Activated CD4-positive, alpha-beta T cell treated with anti-CD3 and anti-CD28 coated beads, Interleukin-2, amount 10 ng/mL, durations not matched to agents 7 days and 5 days (primary cell): ENCODE measurements around the gene SLC35F6. TPM values are rescaled to one million over a fixed set of nuclear protein-coding genes. Genes with fewer than 3 reads are reported as not detected.

ENCODE experiments used
- CTCF ChIA-PET: fragments of 350-600 bp; sonication (Branson Sonifier 250); formaldehyde crosslinking; loops from one replicate; lab custom pipeline; 2021; ENCODE audit warnings: antibody characterized with exemption; lab: Charles Lee
- POLR2A ChIA-PET: fragments of 350-600 bp; sonication (Branson Sonifier 250); formaldehyde crosslinking; loops from one replicate; lab custom pipeline; 2021; ENCODE audit warnings: antibody characterized with exemption; lab: Charles Lee
- DNase-seq: peaks from one replicate; pipeline ENCODE4 v3.0.0-alpha.2; 2020
- H3K27ac Mint-ChIP-seq: one replicate; pipeline ENCODE4 v1.8.0; 2021; ENCODE audit warnings: mild to moderate bottlenecking, moderate library complexity, mixed read lengths
- H3K27me3 Mint-ChIP-seq: one replicate; pipeline ENCODE4 v1.8.0; 2021; ENCODE audit warnings: mixed read lengths
- H3K36me3 Mint-ChIP-seq: one replicate; pipeline ENCODE4 v1.8.0; 2021; ENCODE audit warnings: low read depth, mixed read lengths
- H3K4me1 Mint-ChIP-seq: one replicate; pipeline ENCODE4 v1.8.0; 2021; ENCODE audit warnings: mixed read lengths
- H3K4me3 Mint-ChIP-seq: one replicate; pipeline ENCODE4 v1.8.0; 2021; ENCODE audit warnings: mild to moderate bottlenecking, moderate library complexity, mixed read lengths
- H3K9me3 Mint-ChIP-seq: one replicate; pipeline ENCODE4 v1.8.0; 2021; ENCODE audit warnings: mixed read lengths
- total RNA-seq, 2 experiments: library from RNA; stranded (reverse); gene quantifications; one replicate each; pipeline ENCODE4 v1.2.3, GENCODE V29; 2021

The SLC35F6 gene
- total RNA-seq, 2 experiments from 2014 or later, result 20.2 to 20.6 TPM

- Mint-ChIP-seq H3K27ac (no peak overlapping the region), H3K9me3 (no peaks in the 10 kb centered on the region), H3K36me3 (peaks cover 8% of the 10 kb centered on the region), H3K4me1 (peaks cover 66% of the 10 kb centered on the region), H3K27me3 (no peaks in the 10 kb centered on the region), H3K4me3 (no peak overlapping the region)
- no peak for DNase-seq
- ChIA-PET POLR2A (no interaction called here), CTCF (interaction anchor here (1.0 to 1.4 kb wide), 2 partner anchors 12 to 13 kb away, joined by 3 to 5 read pairs; no protein-coding TSS in a partner anchor)
Measured at GRCh38 chr2:26767129-26767528, 3.0 kb downstream of the SLC35F6 start.

GRCh38 chr2:26767894-26768487 is 3.9 kb downstream of the SLC35F6 start:
- H3K27ac Mint-ChIP-seq, result peak overlapping the region; percentile 58
- H3K9me3 Mint-ChIP-seq, result no peaks in the 10 kb centered on the region
- H3K36me3 Mint-ChIP-seq, result peaks cover 8% of the 10 kb centered on the region
- DNase-seq, result no peak
- ChIA-PET CTCF (interaction anchor here (0.6 to 1.5 kb wide), 4 partner anchors 11 to 50 kb away, joined by 3 to 5 read pairs (median 4); no protein-coding TSS in a partner anchor), POLR2A (no interaction called here)
- no peaks in the 10 kb centered on the region for H3K27me3 Mint-ChIP-seq
- peaks cover 74% of the 10 kb centered on the region for H3K4me1 Mint-ChIP-seq
- no peak overlapping the region for H3K4me3 Mint-ChIP-seq

GRCh38 chr2:26768759-26769088 is 4.6 kb downstream of the SLC35F6 start:
- Mint-ChIP-seq H3K36me3 (peaks cover 8% of the 10 kb centered on the region), H3K4me3 (no peak overlapping the region)

GRCh38 chr2:26769089-26769761 is 5.1 kb downstream of the SLC35F6 start:
- CTCF ChIA-PET, result interaction anchor here (0.6 to 1.5 kb wide), 3 partner anchors 14 to 387 kb away, joined by 3 to 6 read pairs (median 4); no protein-coding TSS in a partner anchor
- Mint-ChIP-seq H3K4me1 (peaks cover 72% of the 10 kb centered on the region), H3K9me3 (no peaks in the 10 kb centered on the region), H3K36me3 (peaks cover 8% of the 10 kb centered on the region), H3K4me3 (peak overlapping the region; percentile 23), H3K27me3 (no peaks in the 10 kb centered on the region), H3K27ac (peak overlapping the region; percentile 77)
- POLR2A ChIA-PET, result interaction anchor here (1.1 kb wide), 1 partner anchor 16 kb away, joined by 3 read pairs; the partner anchor contains the start of gene CENPA
- no peak for DNase-seq

More at GRCh38 chr2:26768759-26769088, 4.6 kb downstream of the SLC35F6 start:
- Mint-ChIP-seq H3K4me1 (peaks cover 75% of the 10 kb centered on the region), H3K27me3 (no peaks in the 10 kb centered on the region), H3K9me3 (no peaks in the 10 kb centered on the region), H3K27ac (no peak overlapping the region)
- CTCF ChIA-PET, result interaction anchor here (1.5 kb wide), 1 partner anchor 15 kb away, joined by 4 read pairs; no protein-coding TSS in a partner anchor
- no peak for DNase-seq
- POLR2A ChIA-PET, result interaction anchor here (1.1 kb wide), 1 partner anchor 17 kb away, joined by 3 read pairs; the partner anchor contains the start of gene CENPA

- Mint-ChIP-seq H3K27ac (peak overlapping the region; percentile 68), H3K36me3 (peaks cover 11% of the 10 kb centered on the region), H3K27me3 (no peaks in the 10 kb centered on the region), H3K4me3 (no peak overlapping the region), H3K9me3 (no peaks in the 10 kb centered on the region), H3K4me1 (peaks cover 62% of the 10 kb centered on the region)
- CTCF ChIA-PET, result interaction anchor here (0.8 to 1.2 kb wide), 2 partner anchors 15 to 22 kb away, joined by 3 read pairs; no protein-coding TSS in a partner anchor
- POLR2A ChIA-PET, result no interaction called here
- DNase-seq, result peak; percentile 26
Measured at GRCh38 chr2:26770986-26771586, 7.0 kb downstream of the SLC35F6 start.

GRCh38 chr2:26772064-26773001 is 8.2 kb downstream of the SLC35F6 start:
- Mint-ChIP-seq H3K27ac (peak overlapping the region; percentile 90), H3K9me3 (no peaks in the 10 kb centered on the region), H3K4me1 (peaks cover 60% of the 10 kb centered on the region), H3K36me3 (peaks cover 17% of the 10 kb centered on the region), H3K27me3 (no peaks in the 10 kb centered on the region), H3K4me3 (peak overlapping the region; percentile 1)
- CTCF ChIA-PET, result interaction anchor here (0.5 to 1.1 kb wide), 3 partner anchors 10 to 1286 kb away, joined by 3 to 4 read pairs (median 3); no protein-coding TSS in a partner anchor
- peak; percentile 67 for DNase-seq
- POLR2A ChIA-PET, result no interaction called here

- ChIA-PET CTCF (no interaction called here), POLR2A (no interaction called here)
- H3K36me3 Mint-ChIP-seq, result peaks cover 32% of the 10 kb centered on the region
- peaks cover 29% of the 10 kb centered on the region for H3K4me1 Mint-ChIP-seq
- H3K27ac Mint-ChIP-seq, result peak overlapping the region; percentile 67
- no peak for DNase-seq
- no peaks in the 10 kb centered on the region for H3K27me3 Mint-ChIP-seq
- H3K9me3 Mint-ChIP-seq, result no peaks in the 10 kb centered on the region
- H3K4me3 Mint-ChIP-seq, result no peak overlapping the region
Measured at GRCh38 chr2:26776195-26776800, 12.2 kb downstream of the SLC35F6 start.

- peaks cover 36% of the 10 kb centered on the region for H3K36me3 Mint-ChIP-seq
- H3K9me3 Mint-ChIP-seq, result no peaks in the 10 kb centered on the region
- CTCF ChIA-PET, result interaction anchor here (0.6 to 1.6 kb wide), 3 partner anchors 10 to 19 kb away, joined by 3 to 5 read pairs (median 4); no protein-coding TSS in a partner anchor
Measured at GRCh38 chr2:26778098-26778497, 14.0 kb downstream of the SLC35F6 start.

GRCh38 chr2:26778507-26778906 is 14.4 kb downstream of the SLC35F6 start:
- CTCF ChIA-PET, result interaction anchor here (0.6 to 1.6 kb wide), 3 partner anchors 11 to 19 kb away, joined by 3 to 5 read pairs (median 4); no protein-coding TSS in a partner anchor
- no peaks in the 10 kb centered on the region for H3K27me3 Mint-ChIP-seq
- peaks cover 36% of the 10 kb centered on the region for H3K36me3 Mint-ChIP-seq
- no peaks in the 10 kb centered on the region for H3K9me3 Mint-ChIP-seq
- POLR2A ChIA-PET, result interaction anchor here (0.5 to 0.7 kb wide), 2 partner anchors 255 to 428 kb away, joined by 3 to 4 read pairs; no protein-coding TSS in a partner anchor
- H3K4me1 Mint-ChIP-seq, result peaks cover 12% of the 10 kb centered on the region
- no peak overlapping the region for H3K27ac Mint-ChIP-seq
- no peak for DNase-seq
- no peak overlapping the region for H3K4me3 Mint-ChIP-seq

More at GRCh38 chr2:26778098-26778497, 14.0 kb downstream of the SLC35F6 start:
- no peak for DNase-seq
- Mint-ChIP-seq H3K27me3 (no peaks in the 10 kb centered on the region), H3K27ac (no peak overlapping the region), H3K4me1 (peaks cover 12% of the 10 kb centered on the region), H3K4me3 (no peak overlapping the region)
- POLR2A ChIA-PET, result no interaction called here

- peaks cover 33% of the 10 kb centered on the region for H3K36me3 Mint-ChIP-seq
- H3K27ac Mint-ChIP-seq, result no peak overlapping the region
Measured at GRCh38 chr2:26780203-26780760, 16.2 kb downstream of the SLC35F6 start.

More at GRCh38 chr2:26780203-26780760, 16.2 kb downstream of the SLC35F6 start:
- ChIA-PET POLR2A (no interaction called here), CTCF (interaction anchor here (0.6 to 0.7 kb wide), 2 partner anchors 12 to 1793 kb away, joined by 3 read pairs; no protein-coding TSS in a partner anchor)
- Mint-ChIP-seq H3K9me3 (peaks cover under 1% of the 10 kb centered on the region), H3K27me3 (no peaks in the 10 kb centered on the region), H3K4me1 (peaks cover 17% of the 10 kb centered on the region), H3K4me3 (no peak overlapping the region)
- DNase-seq, result no peak
